GM18511 (cell line): ENCODE data around the gene SLC9A1.

ENCODE experiments used
- ATAC-seq: cut with Tn5 transposase; IDR thresholded peaks from one replicate; pipeline ENCODE4 v1.9.1; 2021; ENCODE audit warnings: mild to moderate bottlenecking, moderate library complexity; ENCODE audit not compliant: unreplicated experiment

The SLC9A1 gene

DNA sequence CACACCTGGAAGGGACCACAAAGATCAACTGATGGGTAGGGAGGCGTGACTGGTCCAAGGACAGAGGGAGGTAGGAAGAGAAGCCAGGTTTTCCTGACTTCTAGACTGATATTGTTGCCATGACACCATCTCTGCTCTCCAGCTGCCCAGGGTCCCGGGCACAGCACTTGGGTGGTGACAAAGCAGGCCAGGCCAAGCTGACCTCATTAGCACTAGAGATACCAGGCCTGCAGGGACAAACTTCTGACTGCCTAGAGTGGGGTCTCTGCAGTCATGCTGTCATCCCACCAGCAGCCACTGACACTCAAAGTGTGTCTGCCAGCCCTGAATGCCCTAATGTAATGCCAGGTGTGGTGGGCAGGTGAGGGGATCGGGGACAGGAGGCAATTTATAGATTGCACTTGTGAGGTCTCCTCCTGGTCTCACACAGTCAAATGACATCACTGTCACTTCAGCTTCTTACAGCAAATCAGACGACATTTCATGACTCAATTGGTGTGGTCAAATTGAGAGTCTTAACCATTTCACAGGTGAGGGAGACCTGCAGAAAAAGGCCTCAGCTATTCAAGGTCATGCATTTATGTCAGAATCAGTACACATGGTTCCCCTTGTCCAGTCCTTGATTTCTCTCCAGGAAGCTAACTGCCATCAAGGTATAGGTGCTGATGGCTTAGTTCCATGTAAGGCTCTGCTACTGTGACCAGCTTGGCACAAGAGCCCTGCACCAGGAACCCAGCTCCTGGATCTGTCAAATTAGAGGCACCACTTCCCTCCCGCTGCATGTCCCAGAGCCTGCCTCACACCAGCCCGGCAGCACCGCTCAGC lies 2.7 kb downstream of the SLC9A1 start:
- ATAC-seq = no peak

DNA sequence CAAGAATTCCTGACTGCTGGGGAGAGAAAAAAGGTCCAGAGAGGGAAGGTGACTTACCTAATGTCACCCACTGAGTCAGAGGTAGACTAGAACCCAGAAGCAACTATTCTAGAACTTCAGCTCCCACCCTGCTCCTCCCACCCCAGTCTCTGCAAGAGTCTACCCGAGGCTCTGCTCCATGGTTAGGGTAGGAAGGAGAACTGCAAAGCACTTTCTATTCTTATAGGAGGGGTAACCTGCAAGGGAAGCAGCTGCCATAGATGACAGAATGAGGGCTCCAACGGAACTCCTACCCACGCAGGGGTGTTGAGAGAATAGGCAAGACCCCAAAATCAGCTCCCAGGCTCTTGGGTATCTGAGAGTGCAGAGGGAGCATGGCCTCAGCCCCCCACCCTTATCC lies 4.3 kb downstream of the SLC9A1 start:
- no peak for ATAC-seq

DNA sequence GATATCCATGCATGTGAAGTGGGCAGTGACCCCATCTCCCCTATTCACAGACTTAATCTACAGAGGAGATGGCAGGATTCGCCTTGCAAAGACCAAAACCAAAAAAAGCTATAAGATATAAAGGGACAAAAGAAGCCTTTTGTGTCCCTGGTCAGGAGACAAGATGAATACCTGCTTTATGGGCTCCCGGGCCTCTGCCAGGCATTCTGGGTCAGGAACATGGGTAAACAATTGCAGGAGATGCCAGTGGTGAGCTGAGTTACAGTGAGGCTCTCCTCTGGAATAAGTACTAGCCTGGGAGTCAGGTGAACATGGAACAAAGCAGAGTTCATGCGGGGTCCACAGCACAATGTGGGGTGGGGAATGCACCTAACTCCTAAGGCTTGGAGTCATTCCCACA lies 4.7 kb downstream of the SLC9A1 start:
- no peak for ATAC-seq

DNA sequence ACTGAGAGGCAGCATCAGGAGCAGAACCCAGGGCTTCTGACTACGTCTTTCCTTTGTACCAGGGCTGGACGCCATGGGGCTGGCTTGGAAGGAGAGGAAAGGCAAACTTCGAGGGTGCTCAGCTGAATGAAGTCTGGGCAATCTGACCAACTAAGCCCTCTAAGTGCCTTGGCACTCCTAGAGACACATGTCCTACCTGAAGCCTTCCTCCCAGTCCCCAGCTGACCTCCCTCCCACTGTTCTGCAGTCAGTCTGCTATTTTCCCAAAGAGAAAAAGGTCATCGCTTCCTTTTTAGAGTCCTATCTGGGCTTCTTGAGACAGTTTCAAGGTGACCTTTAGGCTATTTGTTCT lies 5.2 kb downstream of the SLC9A1 start:
- no peak for ATAC-seq

DNA sequence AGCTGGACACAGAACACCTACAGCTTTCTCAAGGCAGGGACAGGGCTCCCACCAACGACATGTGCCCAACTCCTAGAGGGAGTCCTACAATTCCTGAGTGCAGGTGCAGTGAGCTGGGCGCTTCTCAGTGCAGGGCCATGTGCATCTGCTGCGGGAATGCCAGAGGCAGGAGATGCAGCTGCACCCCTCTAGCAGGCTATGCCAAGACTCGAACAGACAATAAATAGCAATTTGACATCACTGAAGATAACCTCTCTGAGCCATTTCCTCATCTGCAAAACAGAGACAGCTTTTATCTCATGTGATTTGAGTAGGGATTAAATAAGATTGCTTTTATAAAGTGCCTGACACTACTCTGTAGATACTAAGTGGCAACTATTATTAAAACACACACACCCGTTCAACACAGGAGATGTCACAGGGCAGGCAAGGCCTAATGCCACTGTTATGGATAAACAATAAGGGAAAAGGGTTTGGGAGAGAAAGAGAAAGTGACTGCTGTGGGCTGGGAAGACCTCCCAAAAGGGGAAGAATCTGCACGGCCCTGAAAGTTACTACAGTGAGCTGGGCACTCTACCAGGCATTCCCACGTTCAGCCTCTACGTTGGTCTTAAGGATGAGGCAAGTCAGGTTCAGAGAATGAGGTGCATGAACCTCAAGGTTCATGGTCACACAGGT lies 5.7 kb downstream of the SLC9A1 start:
- ATAC-seq = no peak

DNA sequence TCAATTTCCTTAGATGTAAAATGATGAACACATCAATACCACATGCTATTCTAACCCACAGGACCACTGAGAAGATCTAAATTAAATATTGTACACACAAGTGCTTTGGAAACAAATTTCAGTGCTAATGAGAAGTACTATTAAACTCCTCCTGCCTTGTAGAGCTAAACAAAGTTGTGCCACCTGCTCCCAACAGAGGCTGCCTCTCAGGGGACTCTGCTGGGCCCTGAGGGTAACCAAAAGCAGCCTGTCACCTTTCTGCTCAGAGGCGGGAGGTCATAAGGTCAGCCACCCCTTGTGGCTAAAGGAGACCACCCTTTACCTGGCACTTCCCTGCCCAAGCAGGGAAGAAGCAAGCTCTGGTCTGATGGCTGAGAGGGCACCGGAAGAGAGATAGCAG lies 6.3 kb downstream of the SLC9A1 start:
- no peak for ATAC-seq

DNA sequence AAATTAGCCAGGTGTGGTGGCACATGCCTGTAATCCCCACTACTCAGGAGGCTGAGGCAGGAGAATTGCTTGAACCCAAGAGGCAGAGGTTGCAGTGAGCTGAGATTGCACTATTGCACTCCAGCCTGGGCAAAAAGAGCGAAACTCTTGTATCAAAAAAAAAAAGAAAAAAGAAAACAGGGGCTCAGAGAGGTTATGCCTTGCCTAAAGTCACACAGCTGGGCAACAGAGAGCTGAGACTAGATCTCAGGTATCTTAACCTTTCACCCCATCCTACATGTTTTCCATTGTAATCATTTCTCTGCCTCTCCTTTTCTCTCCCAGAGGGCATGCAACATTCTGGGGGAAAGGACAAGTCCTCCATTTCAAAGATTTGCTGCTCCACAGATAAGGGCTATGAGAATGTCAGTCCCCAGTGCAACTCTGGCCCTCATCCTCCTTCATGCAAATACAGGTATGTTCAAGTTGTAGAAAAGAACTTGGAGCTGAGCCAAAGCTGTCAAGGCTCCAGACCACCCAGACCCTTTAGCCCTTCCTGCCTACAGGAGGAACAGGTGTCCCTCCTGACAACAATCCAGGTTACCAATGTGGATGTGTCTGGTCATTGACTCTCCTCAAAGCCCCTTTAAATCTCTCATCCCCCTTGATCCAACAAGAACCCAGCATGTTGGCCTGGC lies 6.9 kb downstream of the SLC9A1 start:
- ATAC-seq = no peak

DNA sequence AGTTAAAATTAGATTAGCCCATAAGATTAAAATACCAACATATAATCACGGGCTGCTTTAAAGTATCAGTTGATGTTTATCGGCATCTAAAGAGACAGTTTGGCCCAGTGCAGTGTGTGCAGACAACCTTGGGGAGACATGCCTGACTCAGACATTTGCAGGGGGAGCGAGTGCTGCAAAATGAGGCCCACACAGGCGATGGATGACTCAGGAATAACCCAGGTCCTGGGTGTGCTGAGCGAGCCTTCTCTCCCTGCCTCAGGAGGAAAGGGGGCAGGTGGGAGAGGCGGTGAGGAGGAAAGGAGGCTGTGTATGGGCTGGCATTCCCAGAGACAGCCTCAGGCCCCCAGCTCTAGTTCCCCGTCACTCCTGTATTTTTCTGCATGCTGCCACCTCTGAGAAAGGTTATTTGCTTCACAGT lies 9.0 kb downstream of the SLC9A1 start:
- ATAC-seq = no peak

DNA sequence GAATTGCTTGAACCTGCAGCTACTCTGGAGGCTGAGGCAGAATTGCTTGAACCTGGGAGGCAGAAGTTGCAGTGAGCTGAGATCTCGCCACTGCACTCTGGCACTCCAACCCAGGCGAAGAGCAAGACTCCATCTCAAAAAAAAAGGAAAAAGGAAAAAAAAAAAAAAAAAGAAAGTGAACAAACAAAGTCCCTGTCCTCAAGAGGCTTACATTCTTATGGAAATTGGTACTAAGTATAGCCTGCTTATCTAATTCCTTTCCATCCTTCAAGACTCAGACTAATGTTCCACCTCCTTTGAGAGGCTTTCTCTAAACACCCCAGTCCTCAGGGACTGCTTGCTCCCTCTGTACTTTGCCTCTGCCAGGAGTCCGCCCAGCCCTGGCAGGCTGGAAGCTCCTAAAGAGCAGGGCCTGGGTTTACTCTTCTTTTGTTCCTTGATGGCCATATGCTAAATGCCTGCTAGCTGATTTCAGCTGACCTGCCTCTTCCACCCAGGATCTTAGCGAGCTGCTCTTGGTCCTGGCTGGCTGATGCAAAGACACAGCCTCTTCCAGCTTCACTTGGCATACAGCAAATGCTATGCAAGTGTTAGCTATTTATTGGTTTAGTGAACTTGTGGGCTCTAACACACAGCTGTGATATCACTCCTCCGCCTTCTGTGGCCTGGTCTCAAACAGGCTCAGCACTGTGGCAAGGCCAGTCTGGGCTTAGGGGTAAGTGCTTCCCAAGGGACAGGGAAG lies 9.8 kb downstream of the SLC9A1 start:
- ATAC-seq = no peak

DNA sequence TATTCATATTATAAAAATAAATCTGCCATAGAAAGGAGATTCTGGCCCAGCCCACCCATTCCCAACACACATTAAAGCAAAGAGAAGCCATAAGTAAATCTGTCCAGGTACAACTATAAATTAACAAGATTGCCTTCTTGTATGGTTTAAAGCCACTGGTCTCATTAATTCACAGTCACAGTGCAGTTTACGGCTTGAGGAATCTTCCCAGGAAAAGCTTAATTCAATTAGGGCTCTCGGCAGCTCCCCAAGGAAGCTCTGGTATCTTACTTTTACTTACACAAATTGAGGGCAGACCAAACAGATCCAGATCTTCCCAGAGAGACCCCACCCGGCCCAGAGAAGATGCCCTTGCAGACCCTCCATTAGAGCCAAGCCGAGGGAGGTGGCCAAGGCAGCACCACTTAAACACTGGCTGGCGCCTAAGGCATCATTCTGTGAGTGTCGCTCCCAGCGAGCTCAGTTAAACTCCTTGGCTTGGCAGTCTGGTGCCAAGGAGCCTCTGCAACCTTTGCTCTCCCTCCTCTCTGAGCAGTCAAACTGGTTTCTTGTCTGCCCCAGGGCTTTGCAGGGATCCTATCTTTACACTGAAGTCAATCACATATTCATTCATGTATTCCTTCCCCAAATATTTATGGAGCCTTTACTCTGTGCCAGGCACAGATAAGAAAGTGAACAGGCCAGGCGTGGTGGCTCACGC lies 10.7 kb downstream of the SLC9A1 start:
- ATAC-seq = no peak

DNA sequence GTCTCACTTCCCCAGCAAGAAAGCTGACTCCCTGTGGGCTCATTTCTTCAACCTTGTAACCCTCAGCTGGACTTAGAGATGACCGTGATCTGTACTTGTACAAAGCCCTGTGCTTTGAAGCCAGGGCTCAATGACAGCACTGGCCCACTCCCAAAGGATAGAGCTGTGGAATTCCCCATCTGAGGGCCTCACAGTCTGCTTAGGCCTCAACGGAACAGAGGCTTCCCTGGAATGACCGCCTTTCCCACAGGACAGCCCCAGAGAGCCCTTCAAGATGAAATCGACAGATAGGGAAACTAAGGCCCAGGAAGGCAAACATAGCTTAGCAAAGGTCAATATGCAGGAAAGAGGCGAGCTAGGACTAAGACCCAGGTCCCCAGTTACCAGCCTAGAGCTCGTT lies 11.5 kb downstream of the SLC9A1 start:
- no peak for ATAC-seq

DNA sequence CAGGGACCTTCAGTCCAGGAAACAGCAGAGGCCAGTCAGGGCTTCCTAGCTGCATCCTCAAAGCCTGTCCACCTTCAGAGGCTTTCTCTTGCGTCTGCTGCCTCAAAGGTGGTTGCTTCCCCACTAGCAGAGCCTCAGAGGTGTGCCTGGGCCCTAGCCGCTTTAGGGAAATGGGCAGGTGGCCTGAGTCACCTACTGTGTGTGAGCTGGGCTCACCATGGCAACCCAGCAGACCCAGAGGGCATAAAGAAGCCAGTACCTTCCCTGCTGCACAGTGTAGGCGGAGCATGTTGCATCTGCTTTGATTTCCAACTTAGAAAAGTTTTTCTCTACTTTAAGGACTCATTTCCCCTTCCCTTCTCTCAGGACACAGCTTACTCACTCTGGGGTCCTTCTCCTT lies 12.5 kb downstream of the SLC9A1 start:
- ATAC-seq = no peak

DNA sequence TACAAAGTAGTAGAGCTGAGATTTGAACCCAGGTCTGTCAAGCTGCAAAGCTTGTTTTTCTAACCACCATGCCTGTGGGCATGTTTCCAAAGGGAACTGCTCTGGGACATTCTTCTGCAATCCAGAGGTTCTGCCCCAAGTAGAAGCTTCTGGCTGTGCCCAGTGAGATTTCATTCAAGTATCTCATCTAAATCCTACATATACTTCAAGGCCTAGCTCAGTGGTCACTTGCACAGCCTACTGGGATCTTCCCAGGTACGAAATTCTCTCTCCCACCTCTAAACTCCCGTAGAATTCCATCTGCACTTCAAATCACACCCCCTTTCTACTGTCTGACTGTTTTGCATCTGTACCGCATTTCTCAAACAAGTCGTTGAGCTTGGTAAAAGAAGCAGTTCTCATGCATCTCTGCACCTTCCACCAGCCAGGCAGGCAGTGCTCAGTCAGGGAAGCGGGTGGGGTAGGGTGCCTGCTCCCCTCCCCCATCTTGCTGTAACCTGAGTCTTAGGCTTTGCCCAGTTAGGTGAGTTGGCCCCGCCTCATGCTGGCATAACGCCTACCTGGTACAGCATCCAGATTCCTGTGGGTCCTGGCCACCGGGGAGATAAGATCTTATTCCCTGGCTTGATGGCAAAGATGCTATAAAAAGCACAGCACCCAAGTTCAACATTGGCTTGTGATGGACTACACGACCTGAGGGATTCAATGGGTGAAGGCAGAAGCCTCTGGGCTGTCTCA lies 13.5 kb downstream of the SLC9A1 start:
- ATAC-seq = no peak

DNA sequence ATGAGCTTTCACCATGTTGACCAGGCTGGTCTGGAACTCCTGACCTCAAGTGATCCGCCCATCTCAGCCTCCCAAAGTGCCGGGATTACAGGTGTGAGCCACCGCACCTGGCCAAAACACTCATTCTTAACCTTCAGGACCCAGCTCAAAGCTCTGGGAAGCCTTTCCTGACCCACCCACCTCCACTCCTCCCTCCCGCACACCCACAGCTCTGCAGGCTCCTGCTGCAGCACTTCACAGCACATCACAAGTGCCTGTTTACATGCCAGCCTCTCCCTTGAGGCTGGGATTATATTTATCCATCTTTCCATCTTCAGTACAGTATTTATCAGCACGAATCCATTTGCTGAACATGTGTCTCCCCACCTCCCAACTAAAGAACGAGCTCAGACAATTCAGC lies 14.9 kb downstream of the SLC9A1 start:
- ATAC-seq = no peak

DNA sequence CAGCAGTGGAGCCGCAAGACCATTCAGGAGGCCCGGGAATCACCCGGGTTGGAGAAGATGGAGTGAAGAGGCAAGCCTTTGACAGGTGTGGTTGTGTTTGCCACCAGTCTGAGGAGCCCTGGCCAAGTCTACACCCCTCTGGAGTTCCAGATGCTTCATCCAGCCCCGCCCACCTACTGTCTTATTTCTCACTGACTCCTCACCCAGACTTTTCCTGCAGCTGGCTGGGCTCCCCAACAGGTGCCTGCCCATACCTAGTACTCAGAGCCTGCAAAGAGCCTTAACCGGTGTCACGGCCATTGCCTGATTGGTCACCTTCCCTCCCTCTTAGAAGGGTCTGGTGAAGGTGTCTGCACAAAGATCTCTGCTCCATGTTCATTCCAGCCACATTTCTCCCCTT lies 16.0 kb downstream of the SLC9A1 start:
- ATAC-seq = no peak

DNA sequence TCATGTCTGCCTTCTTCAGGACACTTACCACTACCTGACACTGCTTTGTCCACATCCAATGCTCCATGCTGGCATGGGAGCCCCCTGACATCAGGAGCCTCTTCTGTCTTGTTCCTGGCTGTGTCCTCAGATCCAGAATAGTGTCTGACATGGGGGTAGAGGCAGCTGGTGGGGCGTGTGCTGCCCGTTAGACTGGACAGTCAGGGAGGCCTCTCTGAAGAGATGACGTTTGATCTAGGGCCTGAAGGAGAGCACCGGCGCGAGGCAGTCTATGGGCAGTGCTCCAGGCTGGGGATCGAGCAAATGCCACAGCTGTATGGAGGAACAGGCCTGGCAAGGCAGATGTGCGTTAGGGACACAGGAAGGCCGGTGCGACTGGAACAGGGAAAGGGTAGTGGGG lies 16.6 kb downstream of the SLC9A1 start:
- no peak for ATAC-seq

DNA sequence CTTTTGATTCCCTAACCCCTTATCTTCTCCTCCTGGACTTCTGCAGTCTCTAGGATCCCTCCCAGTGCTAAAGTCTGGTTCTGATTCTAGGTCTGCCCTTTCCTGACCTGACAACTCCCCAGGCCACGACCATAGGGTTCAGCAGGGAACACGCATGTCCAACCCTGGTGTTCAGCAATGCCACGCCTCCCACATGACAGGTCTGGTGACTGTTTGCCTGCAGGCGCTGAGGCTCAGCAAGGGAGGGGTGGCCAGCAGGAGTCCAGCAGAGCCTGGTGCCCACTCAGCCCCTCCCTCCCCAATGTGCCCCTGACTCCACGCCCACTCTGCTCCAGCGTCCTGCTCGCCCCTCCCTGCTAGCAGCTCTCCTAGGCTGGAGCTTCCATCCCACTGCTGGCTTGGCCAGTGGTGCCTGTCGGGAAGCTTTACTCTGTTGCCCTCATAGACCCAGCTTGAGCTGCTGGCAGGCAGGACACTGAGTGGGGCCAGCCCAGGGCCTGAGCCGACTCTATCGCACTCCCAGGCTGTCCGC lies 17.3 kb downstream of the SLC9A1 start:
- no peak for ATAC-seq

DNA sequence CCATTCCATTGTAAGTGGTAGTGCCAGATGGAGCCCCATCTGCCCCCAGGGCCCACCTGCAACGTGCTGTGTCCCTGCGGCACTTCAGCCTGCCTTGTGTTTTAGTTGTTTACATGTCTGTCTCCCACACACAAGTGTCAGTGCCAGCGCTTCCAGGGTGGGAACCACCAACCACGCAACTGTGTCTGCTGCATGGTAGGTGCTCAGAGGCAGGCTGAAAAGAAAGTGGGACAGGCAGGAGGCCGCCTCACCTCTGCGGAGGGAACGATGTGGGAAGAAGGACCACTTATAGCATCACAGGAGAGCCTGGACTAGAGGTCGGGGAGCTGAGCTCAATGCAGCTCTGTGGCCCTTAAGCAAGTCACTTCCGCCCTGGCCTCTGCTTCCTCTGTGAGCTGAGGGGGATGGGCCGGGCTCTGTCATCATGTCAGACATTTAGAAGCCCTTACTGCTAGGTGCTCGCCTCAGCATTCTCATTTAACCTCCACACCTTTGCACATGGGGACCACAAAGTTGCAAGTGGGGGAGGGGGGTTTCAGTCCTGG lies 17.9 kb downstream of the SLC9A1 start:
- no peak for ATAC-seq

DNA sequence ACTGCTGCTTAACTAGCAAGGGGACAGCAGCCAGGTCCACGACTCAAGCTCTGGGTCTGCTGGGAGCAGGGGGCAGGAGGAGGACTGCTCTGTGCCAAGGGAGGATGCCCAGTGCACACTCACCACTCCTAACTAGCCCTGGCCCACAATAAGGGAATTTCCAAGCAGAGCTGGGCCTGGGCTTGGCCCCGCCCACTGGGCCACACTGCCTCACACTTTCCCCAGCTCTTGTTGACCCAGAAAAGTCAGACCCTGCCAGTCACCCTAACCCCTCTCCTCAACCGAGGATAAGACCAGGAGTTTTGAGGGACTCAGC lies 18.7 kb downstream of the SLC9A1 start:
- no peak for ATAC-seq
